Measurements from ENCODE around the gene AGRP.

AGRP gene

GRCh38 chr16:67463059-67463458 lies 20.3 kb downstream of the AGRP start:
- no peak for DNase-seq

GRCh38 chr16:67462279-67462655 lies 21.1 kb downstream of the AGRP start:
- DNase-seq = no peak

GRCh38 chr16:67461600-67462278 lies 21.6 kb downstream of the AGRP start:
- DNase-seq = no peak

- DNase-seq = no peak
Observed at GRCh38 chr16:67460961-67461360, 22.4 kb downstream of the AGRP start.

GRCh38 chr16:67460168-67460567 lies 23.2 kb downstream of the AGRP start:
- DNase-seq = no peak

- no peak for DNase-seq
Observed at GRCh38 chr16:67459861-67460150, 23.5 kb downstream of the AGRP start.

GRCh38 chr16:67459066-67459860 lies 24.1 kb downstream of the AGRP start:
- DNase-seq = no peak

GRCh38 chr16:67458121-67458641 lies 25.2 kb downstream of the AGRP start:
- DNase-seq = no peak

GRCh38 chr16:67457611-67458010 lies 25.7 kb downstream of the AGRP start:
- DNase-seq = no peak

- DNase-seq = no peak
Observed at GRCh38 chr16:67456391-67457081, 26.8 kb downstream of the AGRP start.

GRCh38 chr16:67454852-67455251 lies 28.5 kb downstream of the AGRP start:
- no peak for DNase-seq

GRCh38 chr16:67454104-67454503 lies 29.2 kb downstream of the AGRP start:
- no peak for DNase-seq

- DNase-seq = no peak
Observed at GRCh38 chr16:67451704-67452435, 31.5 kb downstream of the AGRP start.

- no peak for DNase-seq
Observed at GRCh38 chr16:67451061-67451703, 32.2 kb downstream of the AGRP start.

- no peak for DNase-seq
Observed at GRCh38 chr16:67449739-67450138, 33.6 kb downstream of the AGRP start.

GRCh38 chr16:67449336-67449735 lies 34.0 kb downstream of the AGRP start:
- no peak for DNase-seq

GRCh38 chr16:67448580-67448979 lies 34.8 kb downstream of the AGRP start:
- DNase-seq = no peak

GRCh38 chr16:67447508-67448076 lies 35.8 kb downstream of the AGRP start:
- DNase-seq = no peak

- no peak for DNase-seq
Observed at GRCh38 chr16:67446968-67447507, 36.3 kb downstream of the AGRP start.

GRCh38 chr16:67445913-67446907 lies 37.1 kb downstream of the AGRP start:
- DNase-seq = no peak

- no peak for DNase-seq
Observed at GRCh38 chr16:67445441-67445912, 37.9 kb downstream of the AGRP start.
